ENCODE results near the gene KNDC1.
A peak's percentile ranks its signal among the peaks of the same experiment; 100 is the strongest.

KNDC1 gene

DNA sequence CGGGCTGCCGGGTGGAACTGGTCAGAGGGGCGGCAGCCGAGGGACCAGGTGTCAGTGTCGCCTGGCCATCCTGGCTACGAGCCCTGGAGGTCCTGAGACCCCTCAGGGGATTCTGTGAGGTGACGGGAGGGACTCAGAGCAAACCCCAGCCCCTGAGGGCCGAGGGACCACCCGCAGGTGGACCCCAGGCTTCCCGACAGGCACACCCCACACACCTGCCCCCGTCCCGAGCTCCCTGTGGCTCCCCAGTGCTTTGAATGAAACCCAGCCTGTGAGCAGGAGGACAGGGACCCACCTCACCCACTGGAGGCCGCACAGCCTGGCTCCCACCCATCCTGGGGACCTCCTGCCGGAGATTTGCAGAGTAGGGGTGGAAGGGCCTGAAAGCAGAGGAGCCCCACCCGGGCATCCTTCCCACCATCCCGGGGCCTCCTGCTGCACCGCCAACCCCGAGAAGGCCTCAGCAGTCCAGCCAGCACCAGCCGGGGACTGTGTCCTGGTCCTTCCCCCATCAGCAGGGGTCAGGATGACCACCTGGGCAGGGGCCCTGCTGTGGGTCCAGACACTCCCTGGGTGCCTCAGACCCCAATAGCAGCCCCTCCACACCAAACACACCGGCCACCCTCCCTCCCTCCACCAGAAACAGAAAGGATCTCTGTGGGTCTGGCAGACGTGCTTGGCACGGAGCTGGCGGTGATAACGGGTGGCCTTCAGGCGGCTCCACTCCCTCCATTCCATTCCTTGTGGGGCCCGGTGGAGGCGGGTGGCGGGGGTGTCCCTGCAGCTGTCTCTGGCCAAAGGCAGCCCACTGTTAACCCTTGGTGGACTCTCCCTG is 91.6 kb downstream of the KNDC1 start:
- no peak overlapping the region for H3K27ac Mint-ChIP-seq
- no peaks in the 10 kb centered on the region for H3K36me3 Mint-ChIP-seq (ENCODE audit: low read depth)
- no peak for ATAC-seq
- no peaks in the 10 kb centered on the region for H3K9me3 Mint-ChIP-seq
- H3K4me3 Mint-ChIP-seq, result no peak overlapping the region
- peaks cover 7% of the 10 kb centered on the region for H3K27me3 Mint-ChIP-seq
- H3K4me1 Mint-ChIP-seq, result peaks cover 2% of the 10 kb centered on the region
- no peak for DNase-seq

DNA sequence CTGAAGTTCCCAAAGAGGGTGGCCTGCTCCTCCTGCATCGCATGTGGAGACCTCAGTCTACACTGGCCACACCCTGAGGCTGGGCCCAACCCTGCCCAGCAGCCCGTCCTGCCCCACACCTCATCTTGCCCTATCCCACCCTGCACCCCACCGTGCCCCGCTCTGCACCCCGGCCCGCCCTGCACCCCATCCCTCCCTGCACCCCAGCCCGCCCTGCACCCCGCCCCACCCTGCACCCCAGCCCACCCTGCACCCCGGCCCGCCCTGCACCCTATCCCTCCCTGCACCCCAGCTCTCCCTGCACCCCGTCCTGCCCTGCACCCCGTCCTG is 92.2 kb downstream of the KNDC1 start:
- no peak overlapping the region for H3K4me3 Mint-ChIP-seq
- H3K36me3 Mint-ChIP-seq (ENCODE audit: low read depth), result no peaks in the 10 kb centered on the region
- no peak for ATAC-seq
- no peak for DNase-seq
- no peaks in the 10 kb centered on the region for H3K9me3 Mint-ChIP-seq
- peaks cover 5% of the 10 kb centered on the region for H3K4me1 Mint-ChIP-seq
- H3K27me3 Mint-ChIP-seq, result peaks cover 7% of the 10 kb centered on the region
- H3K27ac Mint-ChIP-seq, result no peak overlapping the region

DNA sequence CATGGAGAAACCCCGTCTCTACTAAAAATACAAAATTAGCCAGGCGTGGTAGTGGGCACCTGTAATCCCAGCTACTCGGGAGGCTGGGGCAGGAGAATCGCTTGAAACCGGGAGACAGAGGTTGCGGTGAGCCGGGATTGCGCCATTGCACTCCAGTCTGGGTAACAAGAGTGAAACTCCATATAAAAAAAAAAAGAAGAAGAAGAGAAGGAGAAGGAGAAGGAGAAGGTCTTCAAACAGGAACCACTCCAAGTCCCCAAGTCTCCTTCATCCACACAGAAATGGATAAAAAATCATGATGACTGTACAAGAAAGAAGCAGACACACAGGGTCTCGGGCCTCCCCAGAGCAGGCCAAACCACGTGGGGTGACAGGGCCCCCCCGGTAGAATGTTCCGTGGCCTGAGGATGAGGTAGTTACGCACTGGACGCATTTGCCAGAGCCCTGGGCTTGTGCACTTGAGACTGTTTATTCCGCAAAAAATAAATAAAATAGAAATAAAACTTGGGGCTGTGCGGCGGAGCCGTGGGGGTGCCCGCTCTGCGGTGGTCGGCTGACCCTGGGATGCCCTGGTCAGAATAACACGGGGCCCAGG is 93.4 kb downstream of the KNDC1 start:
- H3K4me1 Mint-ChIP-seq, result peaks cover 18% of the 10 kb centered on the region
- H3K9me3 Mint-ChIP-seq, result no peaks in the 10 kb centered on the region
- peaks cover 7% of the 10 kb centered on the region for H3K27me3 Mint-ChIP-seq
- H3K4me3 Mint-ChIP-seq, result no peak overlapping the region
- no peak overlapping the region for H3K27ac Mint-ChIP-seq
- H3K36me3 Mint-ChIP-seq (ENCODE audit: low read depth), result no peaks in the 10 kb centered on the region
- DNase-seq (no peak), ATAC-seq (no peak)

DNA sequence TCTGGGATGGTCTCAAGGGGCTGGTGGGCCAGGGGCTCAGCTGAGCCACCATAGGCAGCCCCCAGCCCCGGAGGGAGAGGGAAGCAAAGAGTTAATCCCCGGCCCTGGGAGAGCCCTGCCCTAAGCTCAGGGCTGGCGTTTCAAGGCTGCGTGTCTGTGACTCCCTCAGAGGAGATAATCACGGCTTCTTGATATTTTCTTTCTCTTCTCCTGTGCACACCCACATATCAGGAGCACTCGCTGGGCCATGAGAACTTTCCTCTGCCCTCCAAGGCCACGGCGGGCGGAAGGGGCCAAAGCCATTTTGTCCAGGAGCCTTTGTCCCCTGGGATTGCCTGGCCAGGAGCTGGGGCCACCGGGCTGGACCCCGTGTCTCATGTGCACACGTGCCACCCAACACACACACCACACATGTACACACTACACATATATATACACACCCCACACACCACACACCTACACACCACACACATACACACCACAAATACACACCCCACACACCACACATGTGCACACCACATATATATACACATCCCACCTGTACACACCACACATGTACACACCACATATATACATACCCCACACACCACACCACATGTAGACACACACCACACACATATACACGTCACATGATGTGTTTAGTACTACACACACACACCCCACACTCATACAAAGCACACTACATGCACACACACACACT is 94.6 kb downstream of the KNDC1 start:
- DNase-seq, result no peak
- peaks cover 3% of the 10 kb centered on the region for H3K36me3 Mint-ChIP-seq (ENCODE audit: low read depth)
- peaks cover 10% of the 10 kb centered on the region for H3K27me3 Mint-ChIP-seq
- no peaks in the 10 kb centered on the region for H3K9me3 Mint-ChIP-seq
- no peak overlapping the region for H3K4me3 Mint-ChIP-seq
- no peak overlapping the region for H3K27ac Mint-ChIP-seq
- H3K4me1 Mint-ChIP-seq, result peaks cover 26% of the 10 kb centered on the region
- no peak for ATAC-seq

DNA sequence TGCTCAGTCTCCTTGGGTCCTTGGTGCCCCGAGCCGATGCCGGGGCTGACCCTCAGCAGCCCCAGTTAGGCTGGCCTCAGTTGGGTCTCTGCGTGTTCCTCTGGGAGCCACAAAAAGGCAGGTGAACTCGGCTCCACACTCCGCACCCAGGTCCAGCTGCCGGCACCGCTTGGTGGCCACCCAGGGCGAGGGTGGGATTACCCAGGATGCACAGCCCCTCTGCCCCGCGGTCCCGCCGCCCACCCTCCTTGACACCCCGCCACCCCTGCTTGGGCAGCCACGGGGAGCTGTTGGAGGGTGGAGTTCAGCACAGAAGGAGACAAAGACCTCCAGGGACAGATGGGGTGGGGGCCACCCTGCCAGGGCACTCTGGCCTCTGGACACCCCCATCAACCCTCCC is 95.3 kb downstream of the KNDC1 start:
- no peak overlapping the region for H3K4me3 Mint-ChIP-seq
- peaks cover 34% of the 10 kb centered on the region for H3K4me1 Mint-ChIP-seq
- ATAC-seq, result no peak
- H3K27ac Mint-ChIP-seq, result no peak overlapping the region
- DNase-seq, result no peak
- H3K36me3 Mint-ChIP-seq (ENCODE audit: low read depth), result peaks cover 3% of the 10 kb centered on the region
- H3K9me3 Mint-ChIP-seq, result no peaks in the 10 kb centered on the region
- peaks cover 7% of the 10 kb centered on the region for H3K27me3 Mint-ChIP-seq

DNA sequence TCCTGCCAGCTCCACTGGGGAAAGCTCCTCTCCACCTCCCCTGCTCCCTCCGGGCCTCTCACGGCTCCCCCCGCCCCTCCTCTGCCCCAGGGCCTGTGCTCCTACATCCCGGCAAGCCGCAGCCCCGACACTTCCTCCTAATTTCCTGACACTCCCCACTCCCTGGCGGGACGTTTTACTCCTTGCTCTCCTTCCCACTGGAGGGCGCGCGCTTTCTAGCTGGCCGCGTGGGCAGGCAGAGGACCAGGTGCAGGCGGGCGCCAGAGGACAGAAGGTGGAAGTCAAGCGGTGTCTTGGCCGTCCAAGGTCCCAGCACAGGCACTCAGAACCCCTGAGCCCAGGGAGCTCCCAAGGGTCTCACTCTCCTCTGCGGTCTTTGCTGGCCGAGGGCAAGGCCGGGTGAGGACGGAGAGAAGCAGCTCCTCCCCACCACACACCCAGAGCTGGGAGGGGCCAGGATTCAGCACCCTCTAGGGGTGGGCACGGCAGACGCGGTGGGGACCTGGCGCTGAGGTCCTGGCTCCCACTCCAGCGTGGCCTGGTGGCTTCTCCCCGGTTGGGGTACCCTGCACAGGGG is 97.6 kb downstream of the KNDC1 start:
- ATAC-seq (peak; percentile 11), DNase-seq (peak; percentile 56)
- H3K36me3 Mint-ChIP-seq (ENCODE audit: low read depth), result peaks cover 3% of the 10 kb centered on the region
- peaks cover 45% of the 10 kb centered on the region for H3K4me1 Mint-ChIP-seq
- peaks cover 4% of the 10 kb centered on the region for H3K27me3 Mint-ChIP-seq
- H3K27ac Mint-ChIP-seq, result peak overlapping the region; percentile 83
- no peaks in the 10 kb centered on the region for H3K9me3 Mint-ChIP-seq
- H3K4me3 Mint-ChIP-seq, result peak overlapping the region; percentile 57

DNA sequence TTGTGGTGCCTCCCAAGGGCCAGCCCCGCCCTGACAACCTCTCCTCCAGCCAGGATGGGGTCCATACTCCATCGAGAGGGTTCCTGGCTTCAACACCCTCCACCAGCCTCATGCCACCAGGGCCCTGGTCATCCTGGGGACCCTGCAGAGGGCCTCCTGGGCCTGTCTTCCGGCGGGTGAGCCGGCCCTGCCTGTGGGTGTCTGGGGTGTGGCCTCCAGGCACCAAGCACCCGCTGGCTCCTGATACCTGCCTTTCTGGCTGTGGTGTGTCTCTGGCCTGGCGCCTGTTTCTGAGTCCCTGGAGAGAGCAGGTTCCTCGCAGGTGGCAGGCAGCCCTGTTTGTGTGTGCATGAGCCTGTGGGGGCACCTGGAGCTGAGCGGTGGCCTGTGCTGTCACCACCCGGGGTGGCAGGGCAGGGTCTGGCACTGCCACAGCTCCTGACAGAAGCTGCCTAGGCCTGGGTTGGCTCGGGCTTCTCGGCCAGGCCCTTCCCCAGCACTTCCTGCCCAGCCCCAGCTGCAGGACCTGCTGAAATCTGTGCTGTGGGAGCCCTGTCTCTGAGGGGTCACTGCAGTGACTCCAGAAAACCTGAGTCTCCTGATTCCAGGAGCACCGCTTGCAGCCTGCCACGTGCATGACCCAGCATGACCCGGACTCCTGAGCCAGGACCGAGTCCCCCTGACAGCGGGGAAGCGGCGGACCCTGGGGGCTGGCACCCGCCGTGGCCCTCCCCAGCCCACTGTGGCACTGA is 98.2 kb downstream of the KNDC1 start:
- no peak for ATAC-seq

DNA sequence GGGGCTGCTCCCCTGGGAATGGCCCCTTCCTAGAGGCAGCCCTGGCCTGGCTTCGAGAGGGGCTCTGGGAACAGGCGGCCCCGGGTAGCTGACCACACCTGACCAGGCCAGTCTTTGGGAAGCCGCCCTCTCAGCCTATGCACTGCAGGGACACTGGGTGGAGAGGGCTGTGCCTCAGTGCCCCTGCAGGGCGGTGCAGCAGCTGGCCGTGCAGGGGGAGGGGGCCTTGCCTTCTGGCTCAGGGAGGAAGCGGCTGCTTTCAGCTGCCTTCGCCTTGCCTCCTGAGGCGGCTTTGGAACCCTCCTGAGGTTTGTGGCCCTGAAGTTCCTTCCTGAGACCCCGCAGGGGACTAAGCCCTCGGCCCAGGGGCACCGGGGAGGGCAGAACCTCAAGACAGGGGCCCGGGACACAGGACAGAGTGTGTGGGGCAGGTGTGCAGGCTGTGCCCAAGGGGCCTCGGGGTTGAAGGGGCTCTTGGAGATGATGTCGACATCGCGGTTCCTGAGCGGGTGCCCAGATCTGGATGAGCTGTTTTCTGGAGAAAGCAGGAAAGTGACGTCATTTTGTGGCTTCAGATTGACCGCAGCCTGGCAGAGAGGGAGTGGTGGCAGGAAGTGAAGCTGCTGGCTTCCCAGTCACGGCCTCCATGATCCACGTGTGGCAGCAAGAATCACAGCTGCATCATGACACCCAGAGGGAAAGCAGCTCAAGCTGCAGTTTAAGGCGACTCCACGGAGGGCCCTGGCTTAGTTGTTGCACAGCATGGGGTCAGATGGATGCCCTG is 99.0 kb downstream of the KNDC1 start:
- no peaks in the 10 kb centered on the region for H3K9me3 Mint-ChIP-seq
- H3K4me3 Mint-ChIP-seq, result peak overlapping the region; percentile 79
- H3K27me3 Mint-ChIP-seq, result peaks cover 4% of the 10 kb centered on the region
- ATAC-seq (peak; percentile 71), DNase-seq (peak; percentile 91)
- peaks cover 5% of the 10 kb centered on the region for H3K36me3 Mint-ChIP-seq (ENCODE audit: low read depth)
- peaks cover 58% of the 10 kb centered on the region for H3K4me1 Mint-ChIP-seq
- peak overlapping the region; percentile 99 for H3K27ac Mint-ChIP-seq

More for the DNA sequence above, 98.2 kb downstream of the KNDC1 start:
- H3K4me3 Mint-ChIP-seq, result peak overlapping the region; percentile 17
- H3K27ac Mint-ChIP-seq, result peak overlapping the region; percentile 83
- peaks cover 4% of the 10 kb centered on the region for H3K27me3 Mint-ChIP-seq
- no peaks in the 10 kb centered on the region for H3K9me3 Mint-ChIP-seq
- DNase-seq, result peak; percentile 44
- H3K36me3 Mint-ChIP-seq (ENCODE audit: low read depth), result peaks cover 4% of the 10 kb centered on the region
- peaks cover 52% of the 10 kb centered on the region for H3K4me1 Mint-ChIP-seq

DNA sequence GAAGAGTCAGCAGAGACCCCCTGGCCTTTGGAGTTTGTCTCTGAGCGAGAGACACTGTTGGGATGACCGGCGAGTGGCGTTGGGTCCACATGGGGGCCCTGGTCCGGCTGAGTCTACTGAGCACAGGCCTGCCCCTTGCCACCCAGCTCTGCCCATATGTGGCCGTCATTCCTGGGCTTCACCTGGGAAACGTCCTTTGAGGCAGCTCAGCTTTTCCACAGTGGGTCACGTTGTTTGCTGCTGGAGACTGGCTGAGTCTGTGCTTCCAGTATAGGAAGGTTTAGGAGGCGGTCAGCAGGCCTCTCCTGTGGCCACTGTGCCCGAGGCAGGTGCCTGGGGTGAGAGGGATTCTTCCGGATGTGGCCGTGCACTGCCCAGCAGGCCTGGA is 99.6 kb downstream of the KNDC1 start:
- H3K27me3 Mint-ChIP-seq, result peaks cover 4% of the 10 kb centered on the region
- H3K27ac Mint-ChIP-seq, result peak overlapping the region; percentile 99
- DNase-seq (no peak), ATAC-seq (no peak)
- peak overlapping the region; percentile 79 for H3K4me3 Mint-ChIP-seq
- H3K4me1 Mint-ChIP-seq, result peaks cover 63% of the 10 kb centered on the region
- H3K9me3 Mint-ChIP-seq, result no peaks in the 10 kb centered on the region
- peaks cover 5% of the 10 kb centered on the region for H3K36me3 Mint-ChIP-seq (ENCODE audit: low read depth)

DNA sequence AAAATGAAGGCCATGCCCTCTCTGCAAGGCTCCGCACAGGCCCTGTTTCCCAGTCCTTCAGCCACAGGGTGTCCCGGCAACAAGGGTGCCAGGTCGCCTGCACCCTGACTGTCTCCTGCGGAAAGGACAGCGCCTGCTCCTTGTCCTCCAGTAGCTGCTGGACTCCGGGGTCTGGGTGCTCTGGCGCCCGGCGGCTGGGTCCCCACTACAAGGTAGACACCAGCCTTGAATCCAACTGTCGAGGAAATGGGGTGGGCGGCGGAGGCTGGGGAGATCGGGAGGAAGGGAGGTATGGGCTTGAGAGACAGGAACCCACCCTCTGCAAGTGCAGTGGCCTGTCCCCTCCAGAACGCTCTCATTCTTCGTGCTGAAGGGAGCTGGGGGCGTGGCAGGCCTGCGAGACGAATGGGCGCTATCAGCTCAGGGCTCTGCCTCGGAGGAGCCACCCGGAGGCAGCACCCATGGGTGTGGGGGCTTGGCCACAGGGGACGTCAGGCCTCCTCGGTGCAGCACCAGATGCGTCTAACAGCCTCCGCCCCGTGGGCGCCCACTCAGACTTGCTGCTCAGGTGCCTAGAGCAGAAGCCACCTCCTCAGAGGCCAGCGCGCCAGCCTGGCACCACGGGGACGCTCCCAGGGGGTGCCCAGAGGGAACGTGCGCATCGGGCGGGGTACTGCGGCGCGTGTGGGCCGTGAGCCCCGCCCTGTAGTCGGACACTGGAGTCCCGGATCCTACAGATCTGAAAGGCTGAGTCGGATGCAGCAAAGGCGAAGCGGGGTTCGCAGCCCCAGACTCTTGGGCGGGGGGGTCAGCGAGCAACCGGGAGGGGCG is 101.1 kb downstream of the KNDC1 start:
- Mint-ChIP-seq H3K9me3 (no peaks in the 10 kb centered on the region), H3K27ac (peak overlapping the region; percentile 81), H3K4me3 (peak overlapping the region; percentile 76), H3K4me1 (peaks cover 71% of the 10 kb centered on the region), H3K36me3 (ENCODE audit: low read depth) (peaks cover 5% of the 10 kb centered on the region), H3K27me3 (peaks cover 3% of the 10 kb centered on the region)
- ATAC-seq, result peak; percentile 64
- peak; percentile 83 for DNase-seq

DNA sequence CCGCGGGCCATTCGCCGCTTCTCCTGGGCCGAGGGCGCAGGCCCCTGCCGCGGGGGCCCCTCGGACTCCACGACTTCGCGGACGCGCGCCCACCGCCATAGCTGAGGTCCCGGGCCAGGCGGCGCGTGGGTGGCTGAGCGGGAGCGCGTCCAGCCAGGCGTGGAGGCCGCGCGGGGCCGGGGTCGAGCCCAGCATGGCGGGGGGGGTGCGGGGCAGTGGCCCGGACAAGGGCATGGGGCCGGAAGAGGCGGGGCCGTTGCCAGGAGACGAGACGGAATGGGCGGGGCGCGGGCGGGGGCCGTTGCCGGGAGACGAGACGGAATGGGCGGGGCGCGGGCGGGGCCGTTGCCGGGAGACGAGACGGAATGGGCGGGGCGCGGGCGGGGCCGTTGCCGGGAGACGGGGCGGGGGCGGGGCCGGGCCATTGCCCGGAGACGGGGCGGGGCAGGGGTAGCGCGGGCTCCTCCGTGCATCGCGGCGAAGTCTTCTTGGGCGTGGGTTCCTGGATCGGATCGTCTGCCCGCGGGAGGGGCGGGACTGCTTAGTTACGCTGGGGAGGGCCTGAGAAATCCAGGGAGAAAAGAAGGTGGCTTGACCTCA is 101.8 kb downstream of the KNDC1 start:
- Mint-ChIP-seq H3K27me3 (peaks cover 3% of the 10 kb centered on the region), H3K4me1 (peaks cover 69% of the 10 kb centered on the region), H3K9me3 (no peaks in the 10 kb centered on the region), H3K27ac (peak overlapping the region; percentile 81), H3K4me3 (peak overlapping the region; percentile 76), H3K36me3 (ENCODE audit: low read depth) (peaks cover 5% of the 10 kb centered on the region)
- ATAC-seq (peak; percentile 30), DNase-seq (peak; percentile 89)

DNA sequence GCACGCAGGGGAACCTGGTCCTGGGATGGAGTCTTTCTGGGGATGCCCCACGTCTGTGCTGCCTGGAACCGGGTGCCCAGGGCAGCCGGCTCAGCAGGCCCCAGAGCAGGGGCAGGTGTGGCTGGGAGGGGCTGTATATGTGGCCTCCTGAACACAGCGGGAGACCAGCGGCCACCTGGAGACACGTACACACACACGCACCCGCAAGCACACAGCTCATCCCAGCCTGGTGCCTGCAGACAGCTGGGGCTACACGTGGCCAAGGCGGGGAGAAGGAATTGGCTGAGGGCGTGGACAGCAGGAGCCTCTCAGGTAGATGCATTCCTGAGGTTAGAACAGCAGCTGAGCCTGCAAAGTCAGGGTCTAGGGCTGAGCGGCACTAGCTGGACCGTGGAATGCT is 102.7 kb downstream of the KNDC1 start:
- ATAC-seq (no peak), DNase-seq (no peak)
- Mint-ChIP-seq H3K4me1 (peaks cover 60% of the 10 kb centered on the region), H3K36me3 (ENCODE audit: low read depth) (peaks cover 5% of the 10 kb centered on the region), H3K27me3 (peaks cover 3% of the 10 kb centered on the region), H3K9me3 (no peaks in the 10 kb centered on the region), H3K4me3 (peak overlapping the region; percentile 54), H3K27ac (no peak overlapping the region)

DNA sequence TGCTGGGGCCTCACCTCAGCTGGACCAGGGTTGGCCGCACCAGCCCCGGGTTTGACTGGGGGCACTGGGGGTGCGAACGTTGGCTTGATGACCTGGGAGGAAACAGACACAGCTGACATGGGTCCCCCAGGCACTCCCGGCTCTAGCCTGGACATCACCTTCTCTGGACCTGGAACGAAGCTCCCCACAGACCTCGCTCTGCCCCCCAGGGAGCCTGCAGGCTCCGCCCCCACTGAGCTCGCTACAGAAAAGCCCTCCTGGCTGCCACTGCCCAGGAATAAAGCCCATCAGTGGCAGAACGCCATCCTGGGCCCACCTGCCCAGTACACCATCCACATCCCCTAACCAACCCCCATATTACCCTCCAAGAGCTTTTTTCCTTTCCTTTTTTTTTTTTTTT is 103.7 kb downstream of the KNDC1 start:
- Mint-ChIP-seq H3K4me3 (no peak overlapping the region), H3K9me3 (no peaks in the 10 kb centered on the region), H3K27me3 (peaks cover 3% of the 10 kb centered on the region), H3K4me1 (peaks cover 52% of the 10 kb centered on the region), H3K36me3 (ENCODE audit: low read depth) (peaks cover 5% of the 10 kb centered on the region), H3K27ac (no peak overlapping the region)
- ATAC-seq (no peak), DNase-seq (no peak)

Measured in activated naive CD8-positive, alpha-beta T cell treated with anti-CD3 and anti-CD28 coated beads, Interleukin-2, amount 50 U/mL, for 24 hours (primary cell).